GM20000 (cell line): ENCODE results near the gene OR52B6.

Experiments
- DNase-seq: peaks from one replicate; pipeline ENCODE4 v3.0.0; 2012; ENCODE audit warnings: low spot score
- TF ChIP-seq, protein P1 (sequence below): IDR thresholded peaks from 2 replicates; pipeline ENCODE4 v1.5.1; 2012; ENCODE audit warnings: mild to moderate bottlenecking, control low read depth; ENCODE audit errors: extremely low read depth, missing control alignments

The OR52B6 gene

DNA sequence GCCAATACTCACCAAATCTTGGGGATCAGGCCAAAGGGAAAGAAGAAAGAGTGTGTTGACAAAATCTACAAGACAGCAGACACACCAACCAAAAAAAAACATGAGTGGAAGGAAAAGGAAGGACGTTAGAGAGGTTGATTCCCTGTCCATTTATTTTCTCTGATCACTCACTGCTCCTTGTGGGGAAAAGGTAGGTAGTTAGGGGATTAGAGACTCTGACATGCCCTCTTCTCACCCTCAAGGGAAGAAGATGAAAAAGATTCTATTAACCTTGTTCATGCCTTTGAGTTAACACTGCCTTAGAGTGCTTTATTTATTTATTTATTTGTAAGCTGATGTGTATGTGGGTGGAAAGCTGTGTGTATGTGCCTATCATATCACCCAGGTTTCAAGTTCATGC, 32.2 kb upstream of the OR52B6 start, which contains the start of gene OR52H1:
TSS of gene OR52H1 (minus strand) at position 101 of the 400 bp plus-strand sequence. CDS start 3,035 bp downstream, outside the sequence.
- DNase-seq = no peak
- TF ChIP-seq, protein P1, sequence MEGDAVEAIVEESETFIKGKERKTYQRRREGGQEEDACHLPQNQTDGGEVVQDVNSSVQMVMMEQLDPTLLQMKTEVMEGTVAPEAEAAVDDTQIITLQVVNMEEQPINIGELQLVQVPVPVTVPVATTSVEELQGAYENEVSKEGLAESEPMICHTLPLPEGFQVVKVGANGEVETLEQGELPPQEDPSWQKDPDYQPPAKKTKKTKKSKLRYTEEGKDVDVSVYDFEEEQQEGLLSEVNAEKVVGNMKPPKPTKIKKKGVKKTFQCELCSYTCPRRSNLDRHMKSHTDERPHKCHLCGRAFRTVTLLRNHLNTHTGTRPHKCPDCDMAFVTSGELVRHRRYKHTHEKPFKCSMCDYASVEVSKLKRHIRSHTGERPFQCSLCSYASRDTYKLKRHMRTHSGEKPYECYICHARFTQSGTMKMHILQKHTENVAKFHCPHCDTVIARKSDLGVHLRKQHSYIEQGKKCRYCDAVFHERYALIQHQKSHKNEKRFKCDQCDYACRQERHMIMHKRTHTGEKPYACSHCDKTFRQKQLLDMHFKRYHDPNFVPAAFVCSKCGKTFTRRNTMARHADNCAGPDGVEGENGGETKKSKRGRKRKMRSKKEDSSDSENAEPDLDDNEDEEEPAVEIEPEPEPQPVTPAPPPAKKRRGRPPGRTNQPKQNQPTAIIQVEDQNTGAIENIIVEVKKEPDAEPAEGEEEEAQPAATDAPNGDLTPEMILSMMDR = no peak

DNA sequence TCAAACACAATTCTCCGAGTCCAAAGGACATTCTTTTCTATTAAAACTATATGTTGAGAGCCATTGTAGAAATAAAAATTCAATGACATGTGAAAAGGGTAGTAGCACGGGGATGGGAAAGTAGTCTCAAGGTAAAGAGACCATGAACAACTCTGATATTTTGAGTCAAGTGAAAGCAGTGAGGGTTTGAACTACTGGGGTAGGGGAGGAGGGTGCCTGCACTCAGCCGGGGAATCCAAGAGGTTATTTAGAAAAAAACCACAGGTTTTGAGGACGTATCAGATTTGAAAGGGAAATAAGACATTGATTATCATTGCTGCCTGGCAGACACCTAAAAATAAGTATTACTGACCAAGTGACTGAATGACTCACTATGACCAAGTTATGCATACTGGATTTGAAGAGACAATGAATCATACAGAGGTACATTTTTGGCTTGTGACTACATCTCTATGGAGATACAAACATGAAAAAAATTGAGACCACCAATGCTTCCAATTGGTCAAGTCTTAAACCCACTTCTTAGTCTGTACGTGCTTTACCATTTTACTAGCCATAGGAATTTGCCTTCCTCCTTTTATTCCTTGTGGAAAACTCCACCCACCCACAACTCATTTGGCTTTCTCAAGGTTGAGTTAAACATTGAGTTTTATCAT, 30.1 kb upstream of the OR52B6 start:
- TF ChIP-seq, protein P1 = no peak
- no peak for DNase-seq

DNA sequence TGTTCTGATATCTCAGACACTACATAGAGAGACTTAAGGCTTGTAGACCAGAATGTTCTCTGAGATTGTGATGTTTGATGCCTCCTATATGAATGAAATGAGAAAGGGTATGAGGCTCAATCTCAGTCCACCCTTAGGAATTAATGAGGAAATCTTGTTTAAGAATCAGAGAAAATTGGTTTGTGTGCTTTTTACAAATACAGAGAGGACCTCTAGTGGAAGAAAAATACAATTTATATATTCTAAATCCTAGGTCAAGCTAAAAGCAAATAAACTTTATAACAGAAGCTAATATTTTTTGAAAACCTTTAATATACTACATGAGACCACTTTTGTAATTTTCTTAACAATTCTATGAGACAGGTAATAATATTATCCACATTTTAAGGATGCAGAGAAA, 27.3 kb upstream of the OR52B6 start:
- TF ChIP-seq, protein P1 = no peak
- DNase-seq = no peak

DNA sequence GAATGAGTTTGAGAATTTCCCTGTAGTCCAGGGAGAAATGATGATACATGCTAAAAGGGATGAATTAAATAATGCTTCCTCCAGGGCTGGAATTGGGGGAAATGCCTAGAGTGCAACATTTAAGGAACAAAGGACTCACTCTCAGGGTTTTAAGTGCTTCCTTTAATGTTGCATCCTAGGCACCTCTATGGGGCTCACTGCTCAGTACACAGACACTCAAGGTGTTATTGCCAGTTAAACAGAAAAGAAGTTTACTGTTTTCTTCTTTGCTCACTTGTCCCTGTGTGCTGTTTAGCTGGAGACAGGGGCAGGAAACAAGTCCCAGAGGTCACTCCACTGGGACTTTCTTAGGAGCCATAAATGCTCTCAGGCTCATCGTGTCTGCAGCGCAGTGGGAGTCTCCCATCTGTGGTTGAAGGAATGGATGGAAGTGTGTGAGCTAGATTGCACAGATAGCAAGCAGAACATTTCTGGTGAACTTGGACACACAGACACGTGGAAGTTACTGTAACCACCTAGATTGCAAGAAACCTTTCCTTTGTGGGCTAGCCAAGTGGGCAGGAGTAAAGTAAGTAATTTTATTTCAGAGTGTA, 24.0 kb upstream of the OR52B6 start:
- no peak for DNase-seq
- TF ChIP-seq, protein P1 = no peak

DNA sequence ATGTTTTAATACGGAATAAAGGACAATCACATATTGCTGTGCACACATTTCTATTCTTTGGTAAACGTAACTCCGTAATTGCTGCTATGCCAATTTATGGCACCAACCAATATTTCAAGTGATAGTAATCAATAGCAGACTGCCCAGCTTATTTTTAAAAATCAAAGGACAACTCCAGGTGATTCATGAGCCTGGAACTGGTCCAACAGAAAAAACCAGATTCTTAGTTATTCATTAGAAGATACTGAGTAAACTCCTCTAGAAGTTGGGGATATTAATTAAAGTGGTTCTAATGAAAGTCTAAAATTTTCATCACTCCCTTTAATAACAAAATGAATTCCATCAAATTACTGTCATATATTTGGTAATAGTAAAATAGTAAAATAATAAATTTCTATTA, 22.9 kb upstream of the OR52B6 start:
- DNase-seq = no peak
- TF ChIP-seq, protein P1 = no peak

DNA sequence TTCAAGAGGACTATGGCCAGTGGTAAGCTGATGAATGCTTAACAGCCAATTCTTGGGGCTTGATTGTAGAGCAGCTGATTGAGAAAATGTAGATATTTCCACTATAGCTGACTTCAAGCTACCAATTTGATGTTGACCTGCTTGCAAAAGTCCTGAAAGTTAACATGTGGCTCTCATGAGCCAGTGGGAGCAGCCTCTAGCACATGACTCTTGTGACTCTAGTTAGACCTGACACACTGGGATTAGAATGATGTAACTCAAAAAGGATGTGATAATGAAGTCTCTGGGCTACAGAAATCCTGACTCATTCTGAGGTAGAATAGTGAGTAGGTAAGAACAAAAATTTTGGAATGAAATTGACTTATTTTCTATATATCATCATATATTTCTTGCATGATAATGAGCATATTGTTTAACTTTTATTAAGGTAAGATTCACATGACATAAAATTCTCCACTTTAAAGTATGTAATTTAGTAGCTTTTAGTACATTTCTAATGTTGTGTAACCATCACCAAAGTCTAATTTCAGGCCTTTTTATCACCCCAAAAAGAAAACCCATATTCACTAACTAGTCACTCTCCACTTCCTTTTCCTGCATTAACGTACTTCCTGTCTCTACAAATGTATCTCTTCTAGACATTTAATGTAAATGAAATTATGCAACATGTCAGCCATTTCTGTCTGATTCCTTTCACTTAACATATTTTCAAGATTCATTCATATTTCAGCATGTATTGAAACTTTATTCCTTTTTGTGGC, 16.2 kb upstream of the OR52B6 start:
- TF ChIP-seq, protein P1 = no peak
- no peak for DNase-seq

DNA sequence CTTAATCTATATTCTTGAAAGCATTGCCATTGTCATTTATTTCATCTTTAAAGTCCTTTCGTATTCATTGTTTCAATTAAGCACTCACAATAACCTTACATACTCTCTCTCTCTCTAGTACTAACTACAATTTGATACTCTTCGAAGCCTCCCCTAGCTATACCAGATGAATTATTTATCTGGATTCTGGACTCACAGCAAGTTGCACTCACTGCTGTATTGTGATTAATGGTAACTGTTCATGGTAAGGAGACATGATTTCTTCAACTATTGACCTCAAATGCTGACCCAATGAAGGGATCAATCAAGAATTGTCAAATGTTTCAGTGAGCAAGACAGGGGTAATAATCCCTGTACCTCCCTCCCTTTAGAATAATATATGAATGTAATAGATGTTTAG, 6.0 kb upstream of the OR52B6 start:
- no peak for DNase-seq
- TF ChIP-seq, protein P1 = no peak
